HG03196 (cell line): ENCODE data around the gene SDR39U1.

Experiments used
- ATAC-seq: cut with Tn5 transposase; IDR thresholded peaks from one replicate; pipeline ENCODE4 v1.9.1; 2021; ENCODE audit not compliant: unreplicated experiment

The SDR39U1 gene

GRCh38 chr14:24414077-24414476 is 28.5 kb downstream of the SDR39U1 start:
- no peak for ATAC-seq

- no peak for ATAC-seq
Measured at GRCh38 chr14:24411443-24412389, 30.9 kb downstream of the SDR39U1 start.

GRCh38 chr14:24409956-24410355 is 32.6 kb downstream of the SDR39U1 start:
- no peak for ATAC-seq

GRCh38 chr14:24409192-24409591 is 33.4 kb downstream of the SDR39U1 start:
- no peak for ATAC-seq

- ATAC-seq = no peak
Measured at GRCh38 chr14:24408764-24409163, 33.8 kb downstream of the SDR39U1 start.

GRCh38 chr14:24407608-24408325 is 34.8 kb downstream of the SDR39U1 start:
- no peak for ATAC-seq

GRCh38 chr14:24406416-24406815 is 36.2 kb downstream of the SDR39U1 start:
- no peak for ATAC-seq

GRCh38 chr14:24404814-24405213 is 37.8 kb downstream of the SDR39U1 start:
- ATAC-seq = no peak

- no peak for ATAC-seq
Measured at GRCh38 chr14:24403294-24403998, 39.1 kb downstream of the SDR39U1 start.

GRCh38 chr14:24401810-24402702 is 40.5 kb downstream of the SDR39U1 start:
- no peak for ATAC-seq

- no peak for ATAC-seq
Measured at GRCh38 chr14:24399999-24400718, 42.4 kb downstream of the SDR39U1 start.

- no peak for ATAC-seq
Measured at GRCh38 chr14:24399447-24399822, 43.1 kb downstream of the SDR39U1 start.

- ATAC-seq = no peak
Measured at GRCh38 chr14:24398653-24399446, 43.7 kb downstream of the SDR39U1 start, which contains the start of gene NYNRIN. TSS of gene NYNRIN (plus strand) at chr14:24399003. CDS start at chr14:24399247, 244 bp downstream.

GRCh38 chr14:24398293-24398652 is 44.3 kb downstream of the SDR39U1 start:
- no peak for ATAC-seq

- no peak for ATAC-seq
Measured at GRCh38 chr14:24397639-24398292, 44.8 kb downstream of the SDR39U1 start.

- no peak for ATAC-seq
Measured at GRCh38 chr14:24395609-24396582, 46.7 kb downstream of the SDR39U1 start.

GRCh38 chr14:24394275-24394674 is 48.3 kb downstream of the SDR39U1 start:
- no peak for ATAC-seq
